ENCODE results near the gene FASTK.

The FASTK gene, protein sequence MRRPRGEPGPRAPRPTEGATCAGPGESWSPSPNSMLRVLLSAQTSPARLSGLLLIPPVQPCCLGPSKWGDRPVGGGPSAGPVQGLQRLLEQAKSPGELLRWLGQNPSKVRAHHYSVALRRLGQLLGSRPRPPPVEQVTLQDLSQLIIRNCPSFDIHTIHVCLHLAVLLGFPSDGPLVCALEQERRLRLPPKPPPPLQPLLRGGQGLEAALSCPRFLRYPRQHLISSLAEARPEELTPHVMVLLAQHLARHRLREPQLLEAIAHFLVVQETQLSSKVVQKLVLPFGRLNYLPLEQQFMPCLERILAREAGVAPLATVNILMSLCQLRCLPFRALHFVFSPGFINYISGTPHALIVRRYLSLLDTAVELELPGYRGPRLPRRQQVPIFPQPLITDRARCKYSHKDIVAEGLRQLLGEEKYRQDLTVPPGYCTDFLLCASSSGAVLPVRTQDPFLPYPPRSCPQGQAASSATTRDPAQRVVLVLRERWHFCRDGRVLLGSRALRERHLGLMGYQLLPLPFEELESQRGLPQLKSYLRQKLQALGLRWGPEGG

DNA sequence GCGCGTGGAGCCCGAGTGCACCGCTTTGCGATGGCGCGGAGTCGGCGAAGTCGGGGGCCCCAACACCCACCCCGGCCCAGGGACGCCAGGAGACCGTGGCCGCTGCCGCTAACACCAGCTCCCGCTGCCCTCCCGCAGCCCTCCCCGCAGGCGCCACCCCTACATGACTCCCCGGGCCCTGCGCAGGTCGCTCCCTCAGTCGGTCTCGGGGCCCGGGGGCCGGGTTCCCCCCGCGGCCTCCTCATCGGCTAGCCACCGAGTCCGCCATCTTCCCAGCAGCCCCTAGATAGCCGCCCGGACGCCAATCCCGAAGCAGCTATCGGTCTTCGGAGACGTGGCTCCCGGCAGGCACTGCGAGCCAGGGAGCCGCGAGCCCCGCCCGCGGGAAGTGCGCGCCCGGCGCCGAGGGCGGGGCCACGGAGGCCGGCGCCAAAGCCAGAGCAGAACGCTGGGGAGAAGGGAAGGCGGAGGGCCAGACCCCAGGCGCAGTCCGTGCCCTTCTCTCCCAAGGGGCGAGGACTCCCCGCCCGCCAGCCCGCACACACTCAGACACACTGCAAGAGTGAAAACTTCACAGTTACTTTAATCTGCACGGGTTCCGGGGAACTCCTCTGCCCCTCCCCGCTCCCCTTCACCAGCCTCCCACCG is at the start of gene FASTK:
FASTK (minus strand) TSS at position 288 of the 648 bp plus-strand sequence; CDS start at position 245, 43 bp downstream.
- peak; percentile 71 to 85 for DNase-seq

DNA sequence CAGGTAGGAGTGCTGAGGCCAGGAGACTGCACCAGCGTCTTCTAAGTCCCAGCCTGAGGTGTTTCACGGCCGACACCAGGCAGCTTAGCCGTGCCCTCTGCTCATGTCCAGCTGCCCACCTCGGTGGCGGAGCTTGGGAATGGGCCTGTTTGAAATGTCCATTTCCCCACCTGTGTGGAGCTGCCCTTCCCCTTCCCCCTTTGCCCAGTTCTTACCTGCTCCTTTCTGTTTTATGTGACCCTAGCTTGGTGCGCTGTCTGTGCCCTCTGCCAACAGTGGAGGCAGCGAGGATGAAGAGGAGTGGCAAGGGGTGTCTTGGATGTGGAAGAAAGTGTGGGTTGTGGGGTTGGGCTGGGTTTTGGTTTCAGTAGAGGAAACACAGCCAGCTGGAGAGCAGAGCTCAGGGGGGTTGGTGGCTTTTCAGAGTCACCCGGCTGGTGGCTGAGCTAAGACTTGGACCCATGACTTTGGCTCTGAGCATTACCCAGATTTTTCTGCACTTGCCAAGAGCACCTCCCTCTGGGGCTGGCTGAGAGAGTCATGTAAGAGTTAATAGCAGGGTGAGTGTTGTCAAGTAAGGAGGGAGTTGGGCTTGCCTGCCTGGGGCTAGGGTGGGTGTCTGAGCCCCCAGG is 49.5 kb upstream of the FASTK start:
- DNase-seq, result no peak

DNA sequence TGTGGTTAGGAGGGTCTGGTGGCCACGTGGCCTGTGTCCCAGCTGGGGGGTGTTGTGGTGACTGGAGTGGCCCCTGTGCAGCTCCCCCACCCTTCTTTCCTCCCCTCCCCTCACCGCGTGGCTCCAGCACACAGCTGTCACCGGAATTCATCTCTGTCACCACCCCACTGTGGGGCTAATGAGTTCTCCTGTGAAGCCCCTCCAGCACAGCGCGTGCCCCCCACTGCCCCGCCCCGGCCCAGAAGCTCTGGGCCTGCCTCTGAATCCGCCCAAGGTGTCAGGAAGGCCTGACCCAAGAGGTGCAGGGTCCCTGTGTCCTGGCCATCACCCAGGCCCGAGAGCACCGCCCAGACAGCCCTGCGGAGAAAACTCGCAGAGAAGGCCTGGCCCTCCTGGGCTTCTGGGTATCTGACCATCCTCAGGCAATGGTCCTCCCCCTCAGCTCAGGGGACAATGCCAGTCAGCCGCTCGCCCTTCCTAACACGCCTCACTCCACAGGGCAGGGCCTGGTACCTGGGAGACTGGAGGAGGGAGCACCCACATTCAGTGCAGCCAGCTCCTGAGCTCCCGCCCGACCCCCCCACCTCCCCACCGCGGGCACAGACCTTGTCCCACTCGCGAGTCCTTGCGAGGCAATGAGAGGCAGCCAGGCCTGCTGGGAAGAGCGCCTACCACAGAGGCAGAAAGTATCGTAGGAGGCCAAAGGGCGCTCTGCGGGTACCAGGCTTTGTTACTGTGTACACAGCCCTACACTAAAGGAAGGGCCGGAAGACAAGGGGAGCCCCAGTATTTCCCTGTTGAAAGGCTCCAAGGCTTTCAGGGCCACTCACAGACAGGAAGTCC is 48.7 kb upstream of the FASTK start:
- no peak for DNase-seq

DNA sequence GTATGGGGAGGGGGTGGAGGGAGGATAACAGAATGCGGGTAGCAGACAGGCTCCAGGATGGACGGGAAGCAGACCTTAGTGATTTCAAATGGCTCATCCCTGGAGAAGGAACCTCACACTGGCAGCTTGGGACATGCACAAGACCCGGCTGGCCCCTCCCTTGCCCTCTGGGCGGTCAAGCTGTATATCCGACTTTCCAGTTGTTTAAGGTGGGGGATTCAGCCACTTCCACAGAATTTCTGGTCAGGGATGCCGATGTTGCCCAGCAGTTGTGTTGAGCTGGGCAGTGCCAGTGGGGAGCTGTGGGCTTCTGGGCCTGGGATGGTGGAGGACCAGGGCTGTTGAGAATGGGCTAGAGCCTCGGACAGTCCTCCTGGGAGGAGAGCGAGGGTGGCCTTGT is 48.1 kb upstream of the FASTK start:
- DNase-seq, result no peak

DNA sequence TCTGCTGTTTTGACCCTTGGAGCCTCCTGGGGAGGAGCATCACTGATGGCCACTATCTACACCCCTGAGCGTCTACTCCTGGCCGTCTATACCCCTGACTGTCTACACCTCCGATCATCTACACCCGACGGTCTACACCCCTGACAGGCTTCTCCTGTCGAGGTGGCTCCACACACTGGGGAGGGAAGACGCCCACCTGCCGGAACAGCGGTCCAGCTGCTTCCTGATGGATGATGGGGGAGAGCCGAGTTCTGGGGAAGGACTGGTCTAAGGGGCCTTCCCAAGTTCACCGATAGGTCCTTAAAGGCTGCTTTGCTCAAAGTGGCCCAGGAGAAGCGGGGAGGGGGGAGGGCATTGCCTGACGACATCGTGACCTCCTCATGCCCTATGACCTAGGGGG is 47.5 kb upstream of the FASTK start:
- DNase-seq, result no peak

DNA sequence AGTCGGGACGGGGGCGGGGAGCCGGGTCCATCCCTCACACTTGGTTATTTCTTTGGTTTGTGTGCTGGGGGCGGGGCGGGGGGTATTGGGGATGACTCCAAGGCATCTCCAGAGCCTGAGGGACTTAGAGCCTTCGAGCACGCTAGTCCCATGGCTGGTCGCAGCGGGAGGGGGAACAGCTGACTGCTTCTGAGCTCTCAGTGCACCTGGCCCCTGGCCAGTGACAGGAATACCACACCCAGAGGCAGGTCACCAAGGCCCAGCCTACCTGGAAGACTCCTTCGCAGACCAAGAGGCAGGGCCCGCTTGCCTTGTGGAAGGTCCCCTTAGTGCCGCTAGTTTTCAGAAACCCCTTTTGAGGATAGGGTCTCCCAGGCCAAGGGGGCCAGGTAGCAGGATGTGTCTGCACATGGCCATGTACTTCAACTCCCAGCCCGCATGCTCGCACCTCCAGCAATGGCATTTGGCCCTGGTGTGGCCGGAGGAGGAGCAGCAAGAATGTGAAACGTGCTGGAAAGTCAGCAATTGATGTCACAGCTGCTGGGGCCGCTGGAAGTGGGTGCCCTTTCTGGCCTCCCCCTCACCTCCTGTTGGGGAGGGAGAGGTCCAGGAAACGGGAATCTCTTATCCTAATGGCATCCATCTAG is 46.0 kb upstream of the FASTK start:
- DNase-seq, result no peak

DNA sequence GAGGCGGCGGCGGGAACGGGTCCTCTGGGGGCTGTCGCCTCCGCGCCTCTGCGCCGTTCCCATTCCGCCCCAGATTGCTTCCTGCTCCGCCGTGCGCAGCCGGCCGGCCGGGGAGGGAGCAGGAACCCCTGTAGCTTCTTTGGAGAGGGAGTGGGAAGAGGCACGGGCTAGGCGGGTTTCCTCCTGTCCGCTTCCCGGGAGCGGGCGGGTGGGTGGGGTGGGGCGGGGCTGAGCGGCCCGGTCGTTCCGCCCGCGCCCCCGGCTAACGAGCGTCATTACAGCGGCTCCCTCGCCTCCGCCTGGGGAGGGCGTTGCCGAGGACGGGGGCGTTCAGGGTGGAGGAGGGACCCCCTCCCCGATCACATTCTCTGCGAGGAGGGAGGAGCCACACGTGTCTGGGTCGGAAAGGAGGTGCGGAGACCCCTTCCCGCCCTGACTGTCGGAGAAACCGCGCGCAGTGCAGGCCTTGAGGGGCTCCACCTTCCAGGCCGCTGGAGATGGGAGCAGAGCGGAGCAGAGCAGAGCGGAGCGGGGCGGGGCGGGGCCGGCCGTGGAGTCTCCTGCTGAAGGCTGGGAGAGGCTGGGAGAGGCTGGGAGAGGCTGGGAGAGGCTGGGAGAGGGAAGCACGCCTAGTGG is 45.4 kb upstream of the FASTK start:
- no peak for DNase-seq

DNA sequence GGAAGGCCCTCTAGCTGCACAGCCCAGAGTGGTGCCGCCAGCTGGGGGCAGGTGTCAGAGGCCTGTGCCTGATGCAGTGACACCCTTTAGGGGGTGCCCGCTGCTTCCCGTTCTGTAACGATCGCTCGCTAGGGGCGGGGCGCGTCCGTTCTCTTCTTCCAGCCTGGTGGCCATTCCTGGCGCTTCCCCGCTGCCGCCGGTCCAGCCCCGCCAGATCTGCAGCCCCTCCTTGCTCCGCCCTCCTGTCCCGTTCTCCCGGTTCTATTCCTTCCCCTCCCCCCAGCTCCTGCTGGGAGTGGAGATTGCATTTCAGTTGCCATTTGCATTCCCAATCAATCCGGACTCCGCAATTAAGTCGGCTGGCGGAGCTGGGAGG is 44.8 kb upstream of the FASTK start:
- no peak for DNase-seq

DNA sequence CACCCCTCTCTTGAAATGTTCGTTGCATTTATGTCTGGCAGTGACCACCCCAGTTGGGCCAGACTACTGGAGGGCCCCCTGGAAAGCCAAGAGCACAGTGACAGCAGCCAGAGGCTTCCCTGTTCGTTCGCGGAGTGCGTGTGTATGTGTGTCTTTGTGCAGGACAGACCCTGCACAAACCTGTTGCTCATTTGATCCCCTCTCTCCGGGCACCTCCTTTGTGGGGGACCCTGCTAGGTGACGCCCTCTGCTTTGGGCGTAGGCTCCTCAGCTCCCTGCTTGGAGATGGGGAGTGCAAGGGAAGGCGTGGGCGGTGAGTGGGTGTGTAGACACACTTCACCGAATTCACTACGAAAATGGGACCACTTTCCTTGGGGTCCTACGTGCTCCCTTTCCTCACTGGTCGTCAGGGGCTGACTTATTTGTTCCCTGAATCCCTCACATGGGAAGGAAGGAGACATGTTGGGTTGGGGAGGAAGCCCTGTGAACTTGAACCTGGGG is 44.3 kb upstream of the FASTK start:
- no peak for DNase-seq

DNA sequence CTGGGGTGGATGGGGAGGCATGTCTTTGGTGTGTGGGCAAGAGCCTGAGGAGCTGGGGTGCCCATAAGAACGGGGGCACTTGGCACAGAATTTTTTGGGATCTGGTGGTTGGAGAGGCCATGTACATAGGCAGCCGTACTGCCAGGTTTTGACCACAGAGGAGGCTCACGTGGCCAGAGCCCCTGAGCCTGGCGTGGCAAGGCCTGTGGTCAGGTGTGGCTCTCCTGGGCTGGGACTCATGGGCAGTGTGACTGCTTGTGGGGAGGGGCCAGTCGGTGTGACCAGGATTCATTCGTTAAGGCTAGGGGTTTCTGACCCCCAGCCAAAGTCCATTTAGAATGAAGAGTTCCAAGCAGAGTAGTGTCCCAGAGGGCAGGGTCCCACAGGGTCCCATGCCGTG is 43.9 kb upstream of the FASTK start:
- DNase-seq, result no peak

DNA sequence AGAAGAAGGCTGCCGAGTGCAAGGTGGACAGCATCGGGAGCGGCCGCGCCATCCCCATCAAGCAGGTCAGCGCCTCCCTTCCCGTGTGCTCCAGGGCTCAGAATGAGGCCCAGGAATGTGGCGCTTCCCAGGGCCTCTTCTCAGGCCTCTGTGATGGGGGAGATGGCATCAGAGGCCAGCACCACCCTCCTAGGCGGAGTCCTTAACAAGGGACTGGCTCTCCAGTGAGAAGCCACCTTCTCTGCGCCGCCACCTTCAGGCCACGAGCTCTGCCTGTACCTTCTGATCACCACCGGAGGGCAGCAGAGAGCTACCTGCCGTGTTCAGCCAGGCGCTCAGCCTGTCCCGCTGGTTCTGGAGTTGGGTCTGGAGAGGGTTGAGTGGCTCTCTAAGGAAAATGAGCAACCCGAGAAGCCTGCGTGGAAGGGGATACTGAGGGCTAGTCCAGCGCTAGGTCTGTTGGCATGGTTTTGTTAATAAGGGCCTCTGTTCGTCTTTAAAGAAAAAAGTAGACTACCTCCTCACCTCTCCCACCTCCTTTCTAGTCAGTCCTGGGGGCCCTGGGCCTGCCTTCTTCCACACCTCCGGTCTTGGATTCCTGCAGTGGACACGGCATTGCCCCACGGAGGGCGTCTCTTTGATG is 43.3 kb upstream of the FASTK start:
- DNase-seq, result peak; percentile 29 to 78

DNA sequence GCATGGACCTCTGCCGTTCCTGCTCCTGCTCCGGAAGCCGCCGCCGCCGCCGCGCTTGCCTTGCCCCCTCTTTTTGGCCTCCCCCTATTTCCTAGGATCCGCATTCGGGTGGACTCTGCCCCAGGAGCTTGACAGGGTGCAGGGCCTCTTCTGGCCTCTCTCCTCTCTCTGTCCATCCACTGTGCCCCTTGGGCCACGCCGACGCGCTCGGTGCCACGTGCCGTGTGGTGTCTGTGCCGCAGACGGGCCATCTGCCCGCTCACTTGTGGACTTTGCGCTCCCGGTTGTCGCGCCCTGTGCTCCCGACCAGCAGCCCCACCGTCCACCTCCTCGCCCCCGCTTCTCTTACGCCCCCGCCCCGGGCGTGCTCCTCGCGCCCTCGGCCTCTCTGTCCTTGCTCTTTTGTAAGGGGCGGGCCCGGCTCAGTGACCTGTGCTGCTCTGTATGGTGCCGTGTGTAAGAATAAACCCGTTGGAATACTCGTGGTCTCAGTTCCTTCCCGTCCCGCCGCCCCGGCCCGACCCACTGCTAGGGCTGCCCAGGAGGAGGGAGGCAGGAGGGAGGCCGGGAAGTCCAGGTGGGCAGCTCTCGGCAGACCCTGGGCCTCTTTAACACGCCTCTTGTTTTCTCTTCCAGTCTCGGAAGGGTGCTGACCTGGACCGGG is 42.7 kb upstream of the FASTK start:
- DNase-seq, result no peak

DNA sequence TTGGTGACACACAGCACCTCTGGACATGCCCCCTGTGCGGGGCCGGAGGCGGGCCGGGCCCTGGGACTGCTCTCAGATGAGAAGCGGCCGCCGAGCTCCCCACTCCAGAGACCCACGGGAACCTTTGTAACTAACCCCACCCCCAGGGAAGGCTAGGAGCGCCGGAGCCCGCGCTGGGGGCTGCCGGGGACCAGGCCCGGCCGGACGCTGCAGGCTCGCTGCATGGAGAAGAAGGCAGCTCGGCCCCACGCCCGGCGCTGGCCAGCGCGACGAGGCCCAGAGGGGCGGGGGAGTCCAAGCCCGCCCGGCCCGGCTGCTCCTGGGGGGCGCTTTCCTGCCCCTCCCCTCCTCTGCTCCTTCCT is 42.2 kb upstream of the FASTK start:
- no peak for DNase-seq

DNA sequence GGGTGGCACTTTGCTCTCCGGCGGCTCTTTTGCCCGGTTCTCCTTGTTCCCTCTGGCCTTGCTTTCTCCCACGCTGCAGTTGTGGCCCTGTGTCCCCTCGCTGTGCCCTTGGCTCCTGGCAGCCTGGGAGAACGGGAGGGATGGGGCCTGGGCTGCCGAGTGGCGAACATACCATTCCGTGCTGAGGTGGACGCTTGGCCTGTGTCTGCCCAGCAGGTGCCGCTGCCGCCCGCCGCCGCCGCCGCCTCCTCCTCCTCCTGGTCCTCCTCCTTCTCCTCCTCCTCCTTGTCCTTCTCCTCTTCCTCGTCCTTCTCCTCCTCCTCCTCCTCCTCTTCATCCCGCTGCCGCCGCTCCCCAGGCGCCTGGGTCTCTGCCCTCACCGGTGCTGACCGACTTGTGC is 41.7 kb upstream of the FASTK start:
- DNase-seq, result no peak

DNA sequence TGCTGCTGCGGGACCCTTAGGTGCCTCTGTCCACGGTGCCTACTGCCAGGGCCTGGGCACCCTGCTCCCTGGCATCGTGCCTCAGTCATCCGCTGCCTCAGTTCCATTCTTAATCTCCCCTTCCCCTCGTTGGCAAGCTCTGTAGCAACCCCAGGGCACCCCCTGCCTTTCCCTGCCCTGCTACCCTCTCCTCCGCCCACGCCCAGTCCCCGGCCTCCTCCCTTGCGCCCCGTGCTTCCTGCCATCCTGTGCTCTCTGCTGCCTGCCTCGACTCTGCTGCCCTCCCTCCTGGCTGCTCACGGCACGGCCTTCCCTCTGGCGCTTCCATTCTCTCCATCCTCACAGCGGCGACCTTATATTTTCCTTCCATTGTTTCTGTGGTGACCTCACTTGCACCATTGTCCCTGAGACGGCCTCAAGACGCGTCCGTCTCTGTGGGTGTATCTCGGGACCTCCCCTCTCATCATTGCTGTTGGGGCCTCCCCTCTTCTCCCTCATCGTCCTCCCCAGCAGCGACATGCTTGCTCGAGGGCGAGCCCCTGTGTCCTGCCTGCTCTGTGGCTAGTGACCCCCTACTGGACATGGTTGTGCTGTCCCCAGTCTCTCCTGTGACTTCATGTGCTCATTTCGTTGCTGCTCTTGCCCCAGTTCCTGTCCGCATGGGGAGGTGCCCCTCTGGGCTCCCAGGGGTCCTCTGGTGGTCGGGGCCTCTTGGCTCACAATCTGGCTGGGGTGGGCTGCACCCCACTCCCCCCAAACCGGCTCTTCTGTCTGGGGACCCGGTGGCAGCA is 41.0 kb upstream of the FASTK start:
- DNase-seq, result no peak

DNA sequence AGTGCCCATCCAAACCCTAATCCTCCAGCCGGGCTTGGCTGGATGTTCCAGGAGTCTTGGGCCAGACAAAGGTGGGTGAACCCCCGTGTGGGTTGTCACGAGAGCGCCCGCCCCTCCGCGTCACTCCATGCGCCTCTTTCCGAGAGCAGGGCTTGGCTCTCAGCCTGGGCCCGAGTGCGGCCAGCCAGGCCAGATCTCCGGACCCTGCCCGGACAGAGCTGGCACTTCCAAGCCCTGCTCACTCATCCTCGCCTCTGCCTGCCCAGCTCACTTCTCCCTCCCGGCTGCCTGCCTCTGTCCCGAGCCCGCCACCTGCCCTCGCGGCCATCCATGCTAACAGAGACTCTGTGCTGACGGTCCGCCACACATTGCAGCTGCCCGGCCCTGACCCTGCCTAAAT is 40.3 kb upstream of the FASTK start:
- no peak for DNase-seq

DNA sequence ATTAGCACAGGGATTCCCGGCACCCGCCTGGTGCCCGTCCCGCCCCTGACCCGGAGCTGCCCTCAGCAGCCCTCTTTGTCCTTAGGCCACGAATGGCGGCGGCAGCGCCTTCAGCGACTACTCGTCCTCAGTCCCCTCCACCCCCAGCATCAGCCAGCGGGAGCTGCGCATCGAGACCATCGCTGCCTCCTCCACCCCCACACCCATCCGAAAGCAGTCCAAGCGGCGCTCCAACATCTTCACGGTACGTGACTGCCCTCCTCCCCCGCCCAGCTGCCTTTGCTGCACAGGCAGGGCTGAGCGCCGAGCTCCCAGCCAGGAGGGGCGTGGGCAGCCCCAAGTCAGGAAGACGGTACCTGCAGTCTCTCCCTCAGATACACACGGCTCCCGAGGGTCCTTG is 39.3 kb upstream of the FASTK start:
- DNase-seq, result no peak

DNA sequence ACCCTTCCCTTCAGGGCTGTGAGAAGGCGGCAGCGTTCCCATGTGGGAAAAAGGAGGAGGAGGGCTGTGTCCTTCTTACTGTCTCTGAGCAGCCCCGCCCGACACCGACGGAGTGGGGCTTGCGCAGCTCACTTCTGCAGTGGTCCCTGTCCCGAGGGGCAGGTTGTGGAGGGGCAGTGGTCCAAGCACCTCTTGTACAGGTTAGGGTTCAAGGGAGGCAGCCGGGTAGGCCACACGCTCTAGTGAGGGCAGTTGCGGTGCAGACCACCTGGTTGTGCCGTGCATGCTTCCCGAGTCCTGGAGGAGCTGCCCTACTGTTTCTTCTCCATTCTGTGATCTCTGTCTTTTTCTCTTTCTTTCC is 38.4 kb upstream of the FASTK start:
- no peak for DNase-seq

DNA sequence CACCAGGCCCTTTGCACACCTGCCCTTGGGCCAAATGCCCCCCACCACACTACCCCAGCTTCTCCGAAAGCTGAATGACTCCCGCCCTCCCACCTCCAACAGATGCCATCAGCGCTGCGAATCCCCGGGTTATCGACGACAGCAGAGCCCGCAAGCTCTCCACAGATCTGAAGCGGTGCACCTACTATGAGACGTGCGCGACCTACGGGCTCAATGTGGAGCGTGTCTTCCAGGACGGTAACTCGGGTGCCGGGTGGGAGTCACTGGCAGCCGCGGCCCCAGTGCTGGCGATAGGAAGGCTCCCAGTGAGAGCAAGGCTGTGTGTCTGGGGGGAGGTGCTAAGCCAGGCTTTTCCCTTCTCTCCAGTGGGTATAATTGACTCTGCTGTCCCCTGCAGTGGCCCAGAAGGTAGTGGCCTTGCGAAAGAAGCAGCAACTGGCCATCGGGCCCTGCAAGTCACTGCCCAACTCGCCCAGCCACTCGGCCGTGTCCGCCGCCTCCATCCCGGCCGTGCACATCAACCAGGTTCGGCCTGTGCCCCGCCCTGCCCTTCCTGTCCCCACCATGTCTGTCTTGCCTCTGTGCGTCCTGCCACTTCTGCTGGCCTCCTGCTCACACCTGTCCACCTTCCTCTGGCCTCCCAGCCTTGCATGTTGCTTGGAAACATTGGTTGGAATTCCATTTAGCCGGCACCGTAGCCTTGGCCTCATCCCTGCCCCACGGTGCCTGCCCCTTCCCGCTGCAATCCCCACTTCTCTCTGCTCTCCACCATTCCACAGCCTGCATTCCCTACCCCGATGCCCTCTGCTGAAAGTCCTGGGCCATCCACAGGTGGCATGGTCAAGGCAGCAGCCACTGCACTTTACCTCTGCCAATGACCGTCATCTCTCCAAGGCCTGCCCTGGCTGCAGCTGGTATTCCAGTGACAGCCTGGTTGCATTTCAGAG is 37.8 kb upstream of the FASTK start:
- no peak for DNase-seq

All from NCI-H524 (cell line).